ENCODE results near the gene FPGS. TPM values are rescaled to one million over a fixed set of nuclear protein-coding genes. Genes with fewer than 3 reads are reported as not detected.

Gene FPGS
- total RNA-seq, 1 experiment from 2014 or later, result 70.6 TPM

DNA sequence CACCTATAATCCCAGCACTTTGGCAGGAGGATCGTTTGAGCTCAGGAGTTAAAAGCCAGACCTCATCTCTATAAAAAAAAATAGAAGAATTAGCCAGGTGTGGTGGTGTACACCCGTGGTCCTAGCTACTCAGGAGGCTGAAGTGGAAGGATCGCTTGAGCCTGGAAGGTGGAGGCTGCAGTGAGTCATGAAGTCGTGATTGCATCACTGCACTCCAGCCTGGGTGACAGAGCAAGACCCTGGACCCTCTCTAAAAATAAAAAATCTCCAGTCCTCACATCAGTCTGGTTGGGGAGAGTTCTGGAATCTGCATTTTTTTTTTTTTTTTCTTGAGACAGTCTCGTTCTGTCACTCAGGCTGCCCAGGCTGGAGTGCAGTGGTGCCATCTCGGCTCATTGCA, 9.3 kb downstream of the FPGS start:
- no TSS peak for BruUV-seq (replicated peaks)
- intact Hi-C loops (cut with micrococcal nuclease), result no loop called here
- POLR2A ChIA-PET, result no interaction called here

GRCh38 chr9:127812936-127813675, 10.4 kb downstream of the FPGS start:
- intact Hi-C loops (cut with micrococcal nuclease), result no loop called here
- Histone ChIP-seq H3K27ac (ENCODE audit: low read depth, low read length) (no peak overlapping the region; the same call in 1 of the 2 replicates), H3K79me2 (ENCODE audit: insufficient read depth, low read length) (no peaks in the 10 kb centered on the region), H3K27me3 (ENCODE audit: insufficient read depth, low read length) (no peaks in the 10 kb centered on the region), H3K9ac (ENCODE audit: low read length) (no peak overlapping the region), H3K9me3 (ENCODE audit: control insufficient read depth in 1 of 2, insufficient read depth in 1 of 2, low read depth in 1 of 2, low read length in 2 of 2) (no peaks in the 10 kb centered on the region), H3K4me1 (ENCODE audit: control insufficient read depth in 1 of 2, insufficient read depth in 2 of 2, low read length in 2 of 2) (peaks cover 0 to 12% of the 10 kb centered on the region in 2 experiments; a peak in 2 of 4 replicates), H4K20me1 (ENCODE audit: insufficient read depth) (no peaks in the 10 kb centered on the region), H3K4me3 (replicated peaks in 1 of 2; ENCODE audit: low read depth in 1 of 2, low read length in 2 of 2) (no peak overlapping the region), H3K9me2 (ENCODE audit: insufficient read depth) (no peaks in the 10 kb centered on the region), H3K4me2 (ENCODE audit: low read length) (no peak overlapping the region), H2AFZ (ENCODE audit: low read depth, low read length, poor library complexity, severe bottlenecking) (no peak overlapping the region), H3K36me3 (ENCODE audit: control insufficient read depth in 1 of 2, insufficient read depth in 2 of 2, low read length in 2 of 2) (peaks cover 20 to 35% of the 10 kb centered on the region in 2 experiments; a peak in 3 of 4 replicates)
- POLR2A ChIA-PET, result no interaction called here
- no peak for DNase-seq (ENCODE audit: low read depth, low spot score)
- CTCF ChIA-PET, result no interaction called here
- TF ChIP-seq SP1 (IDR thresholded peaks at IDR 0.05; ENCODE audit: low read depth) (no peak), SRF (IDR thresholded peaks at IDR 0.05; ENCODE audit: low read depth) (no peak), POLR2A (IDR thresholded peaks at IDR 0.05; ENCODE audit: borderline replicate concordance, extremely low read depth, insufficient read depth, insufficient read length) (no peak), TCF7L2 (IDR thresholded peaks at IDR 0.05; ENCODE audit: borderline replicate concordance, extremely low read depth, insufficient read depth, insufficient read length) (no peak)
- TF ChIP-seq, protein P1, sequence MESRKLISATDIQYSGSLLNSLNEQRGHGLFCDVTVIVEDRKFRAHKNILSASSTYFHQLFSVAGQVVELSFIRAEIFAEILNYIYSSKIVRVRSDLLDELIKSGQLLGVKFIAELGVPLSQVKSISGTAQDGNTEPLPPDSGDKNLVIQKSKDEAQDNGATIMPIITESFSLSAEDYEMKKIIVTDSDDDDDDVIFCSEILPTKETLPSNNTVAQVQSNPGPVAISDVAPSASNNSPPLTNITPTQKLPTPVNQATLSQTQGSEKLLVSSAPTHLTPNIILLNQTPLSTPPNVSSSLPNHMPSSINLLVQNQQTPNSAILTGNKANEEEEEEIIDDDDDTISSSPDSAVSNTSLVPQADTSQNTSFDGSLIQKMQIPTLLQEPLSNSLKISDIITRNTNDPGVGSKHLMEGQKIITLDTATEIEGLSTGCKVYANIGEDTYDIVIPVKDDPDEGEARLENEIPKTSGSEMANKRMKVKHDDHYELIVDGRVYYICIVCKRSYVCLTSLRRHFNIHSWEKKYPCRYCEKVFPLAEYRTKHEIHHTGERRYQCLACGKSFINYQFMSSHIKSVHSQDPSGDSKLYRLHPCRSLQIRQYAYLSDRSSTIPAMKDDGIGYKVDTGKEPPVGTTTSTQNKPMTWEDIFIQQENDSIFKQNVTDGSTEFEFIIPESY (IDR thresholded peaks at IDR 0.05; ENCODE audit: extremely low read depth, insufficient replicate concordance, low read length), result no peak
- TF ChIP-seq, protein P2, sequence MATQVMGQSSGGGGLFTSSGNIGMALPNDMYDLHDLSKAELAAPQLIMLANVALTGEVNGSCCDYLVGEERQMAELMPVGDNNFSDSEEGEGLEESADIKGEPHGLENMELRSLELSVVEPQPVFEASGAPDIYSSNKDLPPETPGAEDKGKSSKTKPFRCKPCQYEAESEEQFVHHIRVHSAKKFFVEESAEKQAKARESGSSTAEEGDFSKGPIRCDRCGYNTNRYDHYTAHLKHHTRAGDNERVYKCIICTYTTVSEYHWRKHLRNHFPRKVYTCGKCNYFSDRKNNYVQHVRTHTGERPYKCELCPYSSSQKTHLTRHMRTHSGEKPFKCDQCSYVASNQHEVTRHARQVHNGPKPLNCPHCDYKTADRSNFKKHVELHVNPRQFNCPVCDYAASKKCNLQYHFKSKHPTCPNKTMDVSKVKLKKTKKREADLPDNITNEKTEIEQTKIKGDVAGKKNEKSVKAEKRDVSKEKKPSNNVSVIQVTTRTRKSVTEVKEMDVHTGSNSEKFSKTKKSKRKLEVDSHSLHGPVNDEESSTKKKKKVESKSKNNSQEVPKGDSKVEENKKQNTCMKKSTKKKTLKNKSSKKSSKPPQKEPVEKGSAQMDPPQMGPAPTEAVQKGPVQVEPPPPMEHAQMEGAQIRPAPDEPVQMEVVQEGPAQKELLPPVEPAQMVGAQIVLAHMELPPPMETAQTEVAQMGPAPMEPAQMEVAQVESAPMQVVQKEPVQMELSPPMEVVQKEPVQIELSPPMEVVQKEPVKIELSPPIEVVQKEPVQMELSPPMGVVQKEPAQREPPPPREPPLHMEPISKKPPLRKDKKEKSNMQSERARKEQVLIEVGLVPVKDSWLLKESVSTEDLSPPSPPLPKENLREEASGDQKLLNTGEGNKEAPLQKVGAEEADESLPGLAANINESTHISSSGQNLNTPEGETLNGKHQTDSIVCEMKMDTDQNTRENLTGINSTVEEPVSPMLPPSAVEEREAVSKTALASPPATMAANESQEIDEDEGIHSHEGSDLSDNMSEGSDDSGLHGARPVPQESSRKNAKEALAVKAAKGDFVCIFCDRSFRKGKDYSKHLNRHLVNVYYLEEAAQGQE (IDR thresholded peaks at IDR 0.05; ENCODE audit: low read depth), result no peak
- ATAC-seq, result no peak
- no TSS peak for BruUV-seq (replicated peaks)
- RAD21 ChIA-PET (ENCODE audit: low non-redundant PET in 1 of 2, low total read pairs in 2 of 2, uncharacterized antibody in 2 of 2, unreplicated experiment in 2 of 2), result no interaction called here

More for the DNA sequence above, 9.3 kb downstream of the FPGS start:
- Histone ChIP-seq H2AFZ (ENCODE audit: low read depth, low read length, poor library complexity, severe bottlenecking) (no peak overlapping the region), H3K4me1 (ENCODE audit: control insufficient read depth in 1 of 2, insufficient read depth in 2 of 2, low read length in 2 of 2) (peaks cover 0 to 12% of the 10 kb centered on the region in 2 experiments; a peak in 2 of 4 replicates), H3K9me2 (ENCODE audit: insufficient read depth) (no peaks in the 10 kb centered on the region), H3K4me2 (ENCODE audit: low read length) (no peak overlapping the region), H3K27ac (ENCODE audit: low read depth, low read length) (no peak overlapping the region), H3K4me3 (replicated peaks in 1 of 2; ENCODE audit: low read depth in 1 of 2, low read length in 2 of 2) (no peak overlapping the region), H3K27me3 (ENCODE audit: insufficient read depth, low read length) (no peaks in the 10 kb centered on the region), H3K9me3 (ENCODE audit: control insufficient read depth in 1 of 2, insufficient read depth in 1 of 2, low read depth in 1 of 2, low read length in 2 of 2) (no peaks in the 10 kb centered on the region), H3K9ac (ENCODE audit: low read length) (no peak overlapping the region), H4K20me1 (ENCODE audit: insufficient read depth) (no peaks in the 10 kb centered on the region), H3K36me3 (ENCODE audit: control insufficient read depth in 1 of 2, insufficient read depth in 2 of 2, low read length in 2 of 2) (peaks cover 20 to 41% of the 10 kb centered on the region in 2 experiments; a peak in 3 of 4 replicates), H3K79me2 (ENCODE audit: insufficient read depth, low read length) (no peaks in the 10 kb centered on the region)
- DNase-seq (ENCODE audit: low read depth, low spot score) (no peak), ATAC-seq (no peak)
- no peak for TF ChIP-seq ELF1 (IDR thresholded peaks at IDR 0.05; ENCODE audit: borderline replicate concordance, low read depth)
- no peak for TF ChIP-seq POLR2A (IDR thresholded peaks at IDR 0.05; ENCODE audit: borderline replicate concordance, extremely low read depth, insufficient read depth, insufficient read length)
- no peak for TF ChIP-seq CBX3 (IDR thresholded peaks at IDR 0.05; ENCODE audit: low read depth)
- TF ChIP-seq SRF (IDR thresholded peaks at IDR 0.05; ENCODE audit: low read depth), result no peak
- TF ChIP-seq ZFX (IDR thresholded peaks at IDR 0.05), result no peak
- ChIA-PET CTCF (interaction anchor here (1.0 kb wide), 1 partner anchor 13 kb away, joined by 3 read pairs; no protein-coding TSS in a partner anchor), RAD21 (ENCODE audit: low non-redundant PET in 1 of 2, low total read pairs in 2 of 2, uncharacterized antibody in 2 of 2, unreplicated experiment in 2 of 2) (no interaction called here)
